Stimulated activated CD8-positive, alpha-beta memory T cell treated with anti-CD3 and anti-CD28 coated beads, Interleukin-7, amount 100 ng/mL, for 48 hours (primary cell): Measurements from ENCODE around the gene KRT40.

Experiments
- DNase-seq, 2 donors: peaks; one replicate each; pipeline ENCODE4 v3.0.0-alpha.2; 2020; ENCODE audit warnings: low read depth in 1 of 2; ENCODE audit errors: extremely low read depth in 1 of 2

Gene KRT40

GRCh38 chr17:40953881-40954280 is 30.2 kb downstream of the KRT40 start:
- peak in 1 of 2 donors; percentile 19 for DNase-seq

DNA sequence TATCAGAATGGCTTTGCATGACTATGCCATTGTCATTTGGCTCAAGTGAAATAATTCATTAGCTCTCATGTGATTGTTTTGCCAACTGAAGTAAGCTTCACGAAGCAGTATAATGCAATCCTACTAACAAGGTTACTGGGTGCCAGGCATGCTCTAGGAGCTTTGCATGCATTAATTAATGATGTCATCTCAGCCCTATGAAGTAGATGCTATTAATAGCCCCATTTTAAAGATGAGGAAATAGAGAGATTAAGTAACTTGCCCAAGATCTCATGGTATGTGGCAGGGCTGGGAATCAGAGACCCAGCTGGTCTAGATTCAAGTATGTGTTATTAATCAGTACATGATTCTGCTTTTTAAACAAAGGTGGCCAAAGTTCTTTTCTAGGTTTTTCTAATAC is 31.5 kb downstream of the KRT40 start:
- DNase-seq, result no peak

- no peak for DNase-seq
These were observed 32.0 kb downstream of the KRT40 start for GRCh38 chr17:40952154-40952553.

GRCh38 chr17:40951011-40951622 is 33.0 kb downstream of the KRT40 start:
- no peak for DNase-seq

DNA sequence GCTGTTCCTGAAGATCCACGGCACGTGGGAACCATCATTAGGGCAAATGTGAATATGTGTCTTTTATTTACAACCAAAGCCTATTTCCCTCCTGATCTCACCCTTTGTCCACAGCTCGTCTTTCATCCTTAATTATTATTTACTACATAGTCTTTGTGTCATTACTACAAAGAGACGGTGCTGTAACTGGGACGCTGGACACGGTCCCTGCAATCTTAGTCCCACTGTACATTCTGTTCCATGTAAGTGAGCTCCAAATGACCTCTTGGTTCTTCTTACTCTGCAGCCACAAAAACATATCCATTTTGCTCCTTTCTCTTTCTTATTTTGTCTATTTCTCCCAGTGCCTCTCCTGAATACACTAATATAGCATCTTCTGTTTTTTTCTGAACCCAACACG is 34.0 kb downstream of the KRT40 start:
- no peak for DNase-seq

DNA sequence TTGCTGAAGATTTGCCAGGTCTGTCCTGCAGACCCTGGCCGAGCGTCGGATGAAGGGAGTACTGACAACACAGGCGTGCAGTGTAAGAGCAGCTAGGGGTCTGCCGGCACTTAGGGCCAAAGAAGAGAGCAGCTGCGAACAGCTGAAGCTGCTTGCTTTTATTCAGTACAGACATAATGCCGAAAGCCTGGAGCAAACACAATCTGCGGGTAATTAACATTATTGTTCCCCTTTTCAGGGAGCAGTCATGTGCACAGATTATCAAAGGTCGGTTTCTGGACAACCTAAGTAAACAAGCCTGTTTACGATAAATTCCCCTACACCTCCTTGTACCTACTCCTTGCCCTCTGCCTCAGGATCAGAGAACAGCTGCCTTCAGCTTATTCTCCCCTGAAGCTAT is 34.7 kb downstream of the KRT40 start:
- DNase-seq, result no peak

- DNase-seq, result no peak
These were observed 36.2 kb downstream of the KRT40 start for GRCh38 chr17:40947929-40948328.

DNA sequence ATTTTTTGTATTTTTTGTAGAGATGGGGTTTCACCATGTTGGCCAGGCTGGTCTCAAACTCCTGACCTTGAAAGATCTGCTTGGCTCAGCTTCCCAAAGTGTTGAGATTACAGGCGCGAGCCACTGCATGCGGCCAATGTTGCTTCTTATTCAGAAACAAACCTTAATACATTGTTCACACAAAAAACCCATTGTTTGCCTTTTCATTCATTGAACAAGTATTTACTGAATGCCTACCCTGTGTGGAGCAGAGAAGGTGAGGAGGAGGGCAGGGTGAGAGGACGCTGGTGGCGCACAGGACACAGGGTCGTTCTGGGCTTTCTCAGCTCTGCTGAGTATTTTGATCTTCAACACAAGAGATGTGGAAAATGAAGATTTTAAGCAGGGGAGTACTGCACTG is 38.7 kb downstream of the KRT40 start:
- no peak for DNase-seq

DNA sequence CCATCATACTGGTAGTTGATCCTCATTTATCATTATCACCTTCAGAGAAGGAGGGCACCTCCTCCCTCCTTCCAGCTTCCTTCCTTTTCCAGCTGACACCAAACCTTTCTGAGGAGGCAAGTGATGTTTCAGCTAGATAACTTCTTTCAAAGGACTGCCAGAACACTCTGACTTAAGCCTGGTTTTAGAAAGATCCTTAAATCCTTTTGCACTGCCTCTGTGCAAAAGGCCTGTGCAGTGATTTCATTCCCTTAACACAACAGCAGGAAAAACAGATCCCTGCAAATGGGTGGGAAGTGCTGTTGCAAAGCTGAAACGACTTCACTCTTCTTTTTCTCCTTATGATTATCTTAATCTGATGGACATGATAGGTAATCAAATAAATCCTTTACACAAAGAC is 39.6 kb downstream of the KRT40 start:
- no peak for DNase-seq

GRCh38 chr17:40942553-40942952 is 41.6 kb downstream of the KRT40 start:
- no peak for DNase-seq

GRCh38 chr17:40940266-40940665 is 43.9 kb downstream of the KRT40 start:
- DNase-seq, result no peak

DNA sequence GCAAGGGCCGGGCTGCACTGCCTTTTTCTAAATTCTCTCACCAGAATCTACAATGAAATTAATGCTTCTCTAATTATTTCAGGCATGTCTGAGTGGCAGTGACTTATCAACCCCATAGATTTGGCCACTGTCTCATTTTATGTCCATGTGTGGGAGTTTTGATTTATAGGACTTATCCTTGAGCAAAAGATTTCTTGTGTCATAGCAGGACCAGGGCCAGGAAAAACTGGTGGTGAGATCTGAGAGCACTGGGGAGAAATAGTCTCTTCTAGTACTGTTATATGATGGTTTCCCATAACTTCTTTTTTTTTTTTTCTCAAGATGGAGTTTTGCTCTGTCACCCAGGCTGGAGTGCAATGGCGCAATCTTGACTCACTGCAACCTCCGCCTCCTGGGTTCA is 45.1 kb downstream of the KRT40 start:
- DNase-seq, result no peak

DNA sequence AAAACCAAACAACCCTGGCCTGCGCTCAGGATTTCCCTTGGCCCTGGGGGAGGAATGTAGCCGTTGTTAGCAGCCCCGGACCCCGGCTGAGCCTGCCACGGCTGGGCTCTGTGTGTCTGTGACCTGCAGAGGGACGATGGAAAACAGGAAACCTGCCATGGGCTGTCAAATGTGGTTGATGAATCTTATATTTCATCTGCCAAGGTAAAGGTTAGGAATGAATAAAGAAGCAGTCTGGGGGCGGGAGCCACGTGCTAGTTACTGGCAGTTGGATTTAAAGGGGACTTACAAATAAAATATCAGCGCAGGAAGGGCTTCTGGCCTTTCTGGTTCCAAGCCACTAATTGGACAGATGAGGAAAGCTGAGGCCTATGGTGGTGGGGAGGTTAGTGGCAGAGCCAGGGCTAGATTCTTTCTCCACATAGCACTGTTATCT is 46.7 kb downstream of the KRT40 start, which contains the start of gene KRT23:
Gene KRT23 (minus strand): TSS at position 263 of the 436 bp plus-strand sequence. CDS start 1,043 bp downstream, outside the sequence.
- no peak for DNase-seq

GRCh38 chr17:40936976-40937375 is 47.1 kb downstream of the KRT40 start:
- DNase-seq, result no peak

GRCh38 chr17:40936437-40936971 is 47.6 kb downstream of the KRT40 start:
- DNase-seq, result no peak

- DNase-seq, result no peak
These were observed 48.5 kb downstream of the KRT40 start for GRCh38 chr17:40935624-40936023.

DNA sequence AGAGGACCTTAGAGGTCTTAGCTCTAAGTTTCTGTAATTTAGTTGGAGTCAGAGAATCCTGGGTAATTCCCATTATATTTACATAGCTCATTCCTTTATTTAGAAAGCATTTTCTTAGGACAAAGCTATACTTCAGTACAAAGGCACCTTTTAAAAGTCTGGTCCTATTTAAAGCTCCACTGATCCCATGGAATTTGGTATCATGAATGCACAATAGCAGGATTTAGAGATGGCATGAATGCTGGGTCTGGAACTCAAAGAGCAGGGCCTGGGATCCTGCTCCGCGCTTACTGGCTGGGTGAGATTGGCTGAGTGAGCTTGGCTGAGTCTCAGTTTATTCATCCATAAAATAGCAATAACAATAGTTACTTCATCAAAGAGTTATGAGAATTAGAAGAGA is 51.5 kb downstream of the KRT40 start:
- DNase-seq, result no peak

- no peak for DNase-seq
These were observed 52.8 kb downstream of the KRT40 start for GRCh38 chr17:40931311-40931710.
